ENCODE results near the gene EVC2. TPM values are rescaled to one million over a fixed set of nuclear protein-coding genes. Genes with fewer than 3 reads are reported as not detected.

EVC2 gene
- total RNA-seq, 4 donors from 2014 or later = 0.20 to 10.5 (median 3.9) TPM

GRCh38 chr4:5721923-5722322 is 13.6 kb upstream of the EVC2 start:
- no peak for DNase-seq
- WGBS, 2 donors (ENCODE audit: low coverage in 1 of 2) = 62 to 83% methylated on average over 5 of the region's 5 CpGs
- Histone ChIP-seq H3K27ac (no peak overlapping the region), H3K36me3 (no peaks in the 10 kb centered on the region), H3K9me3 (no peaks in the 10 kb centered on the region), H3K4me1 (no peaks in the 10 kb centered on the region), H3K4me3 (no peak overlapping the region), H3K27me3 (no peaks in the 10 kb centered on the region)
- intact Hi-C loops (cut with DNase I; ENCODE audit: low total_unique reads) (no loop called here), in situ Hi-C loops (cut with MboI; ENCODE audit: low pct_ligation_motif_present in 1 of 4, low pct_unique_long_range_greater_than_20kb in 1 of 4, low sequenced_read_pairs in 3 of 4) (no loop called here)
- TF ChIP-seq POLR2AphosphoS5 (IDR thresholded peaks at IDR 0.05) = no peak

- TF ChIP-seq EP300 (IDR thresholded peaks at IDR 0.05; ENCODE audit: low read depth) = no peak
- TF ChIP-seq CTCF (IDR thresholded peaks at IDR 0.05) = no peak
- no peak for TF ChIP-seq POLR2AphosphoS5 (IDR thresholded peaks at IDR 0.05)
- TF ChIP-seq POLR2A (IDR thresholded peaks at IDR 0.05) = no peak
- in situ Hi-C loops (cut with MboI; ENCODE audit: low pct_ligation_motif_present in 1 of 4, low pct_unique_long_range_greater_than_20kb in 1 of 4, low sequenced_read_pairs in 3 of 4) = no loop called here
These were observed 12.6 kb upstream of the EVC2 start for GRCh38 chr4:5720980-5721379.

DNA sequence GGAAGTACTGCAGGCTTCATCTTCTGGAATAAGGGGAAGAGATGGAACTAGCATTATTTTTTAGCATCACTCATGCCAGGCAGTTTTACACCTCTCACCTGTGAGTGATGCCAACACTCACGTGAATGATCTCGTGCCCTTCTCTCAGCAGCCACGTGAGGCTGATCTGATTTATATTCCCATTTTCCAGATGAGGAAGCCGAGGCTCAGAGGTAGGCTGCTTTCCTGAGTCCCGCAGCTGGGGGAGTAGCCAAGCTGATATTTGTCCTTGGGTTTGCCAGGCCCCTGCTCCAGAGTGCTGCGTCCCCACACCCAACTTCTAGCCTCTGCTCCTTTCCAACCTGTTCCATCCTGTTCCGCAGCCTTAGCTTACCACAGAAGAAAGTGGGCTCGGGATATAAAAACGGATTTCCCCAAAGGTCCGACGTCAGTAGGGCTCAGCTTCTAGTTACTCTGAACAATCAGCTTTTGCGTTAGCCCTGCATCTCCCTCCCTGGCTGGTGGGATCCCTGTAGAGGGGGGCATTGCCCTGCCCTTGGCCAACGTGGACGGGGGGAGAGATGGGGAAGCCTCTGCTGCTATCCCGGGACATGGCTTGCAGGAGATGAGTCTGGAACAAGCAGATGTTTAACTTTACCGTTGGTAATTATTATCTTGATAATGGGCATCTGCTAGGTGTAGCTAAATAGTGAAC is 11.9 kb upstream of the EVC2 start:
- H3K27me3 ChIP-seq = no peaks in the 10 kb centered on the region

More at GRCh38 chr4:5720980-5721379, 12.6 kb upstream of the EVC2 start:
- intact Hi-C loops (cut with DNase I; ENCODE audit: low total_unique reads) = no loop called here
- WGBS, 2 donors (ENCODE audit: low coverage in 1 of 2) = 67 to 75% methylated on average over 1 to 3 of the region's 3 CpGs
- Histone ChIP-seq H3K27me3 (no peaks in the 10 kb centered on the region), H3K36me3 (no peaks in the 10 kb centered on the region), H3K9me3 (no peaks in the 10 kb centered on the region), H3K4me3 (no peak overlapping the region), H3K27ac (no peak overlapping the region), H3K4me1 (no peaks in the 10 kb centered on the region)
- DNase-seq = no peak

GRCh38 chr4:5719350-5720055 is 11.1 kb upstream of the EVC2 start:
- Histone ChIP-seq H3K27ac (no peak overlapping the region), H3K9me3 (no peaks in the 10 kb centered on the region), H3K4me1 (no peaks in the 10 kb centered on the region), H3K27me3 (no peaks in the 10 kb centered on the region), H3K4me3 (no peak overlapping the region), H3K36me3 (no peaks in the 10 kb centered on the region)
- 70 to 88% methylated on average over 1 to 7 of the region's 7 CpGs for WGBS, 2 donors (ENCODE audit: low coverage in 1 of 2)
- no peak for DNase-seq
- in situ Hi-C loops (cut with MboI; ENCODE audit: low pct_ligation_motif_present in 1 of 4, low pct_unique_long_range_greater_than_20kb in 1 of 4, low sequenced_read_pairs in 3 of 4) (no loop called here), intact Hi-C loops (cut with DNase I; ENCODE audit: low total_unique reads) (no loop called here)
- TF ChIP-seq POLR2A (IDR thresholded peaks at IDR 0.05) = no peak
- no peak for TF ChIP-seq CTCF (IDR thresholded peaks at IDR 0.05)
- no peak for TF ChIP-seq POLR2AphosphoS5 (IDR thresholded peaks at IDR 0.05)
- TF ChIP-seq EP300 (IDR thresholded peaks at IDR 0.05; ENCODE audit: low read depth) = no peak

More for the DNA sequence above, 11.9 kb upstream of the EVC2 start:
- no peak for DNase-seq
- H3K36me3 ChIP-seq = no peaks in the 10 kb centered on the region
- TF ChIP-seq POLR2AphosphoS5 (IDR thresholded peaks at IDR 0.05) (no peak), POLR2A (IDR thresholded peaks at IDR 0.05) (no peak), CTCF (IDR thresholded peaks at IDR 0.05) (no peak), EP300 (IDR thresholded peaks at IDR 0.05; ENCODE audit: low read depth) (no peak)
- intact Hi-C loops (cut with DNase I; ENCODE audit: low total_unique reads) = no loop called here
- no peak overlapping the region for H3K27ac ChIP-seq
- in situ Hi-C loops (cut with MboI; ENCODE audit: low pct_ligation_motif_present in 1 of 4, low pct_unique_long_range_greater_than_20kb in 1 of 4, low sequenced_read_pairs in 3 of 4) = no loop called here
- no peaks in the 10 kb centered on the region for H3K9me3 ChIP-seq
- 74% methylated on average over 16 of the region's 16 CpGs; no CpG with 5 or more reads in 1 of the 2 donors for WGBS, 2 donors (ENCODE audit: low coverage in 1 of 2)
- no peak overlapping the region for H3K4me3 ChIP-seq
- H3K4me1 ChIP-seq = no peaks in the 10 kb centered on the region
